OCI-LY1 (cell line): ENCODE results near the gene SP100.

ENCODE experiments used
- CTCF ChIP-seq: fragments of 200-600 bp; sonication (generic), shearing (Covaris generic); IDR thresholded peaks from 2 replicates; pipeline ENCODE4 v1.5.1; 2017; ENCODE audit warnings: mild to moderate bottlenecking, antibody characterized with exemption, low read length, moderate library complexity, mixed read lengths
- EZH2 ChIP-seq: fragments of 200-600 bp; sonication (generic), shearing (Covaris generic); IDR thresholded peaks from 2 replicates; pipeline ENCODE4 v1.8.0; 2017; ENCODE audit warnings: borderline replicate concordance, mixed run types, mild to moderate bottlenecking, antibody characterized with exemption, low read length, moderate library complexity, mixed read lengths

- TF ChIP-seq EZH2 = no peak
- TF ChIP-seq CTCF = no peak
Observed at GRCh38 chr2:230589025-230589424, 173.0 kb downstream of the SP100 start.
